GM19395 (cell line): Measurements from ENCODE around the gene PCSK9.
"Not testable (repeated sequence)": the region's sequence is repeated elsewhere in the genome, so short reads cannot be mapped to it uniquely, and the experiment has no call there.

Source experiments
- ATAC-seq: cut with Tn5 transposase; IDR thresholded peaks from one replicate; pipeline ENCODE4 v1.9.1; 2021; ENCODE audit warnings: mild to moderate bottlenecking, moderate library complexity; ENCODE audit not compliant: unreplicated experiment

Gene PCSK9

DNA sequence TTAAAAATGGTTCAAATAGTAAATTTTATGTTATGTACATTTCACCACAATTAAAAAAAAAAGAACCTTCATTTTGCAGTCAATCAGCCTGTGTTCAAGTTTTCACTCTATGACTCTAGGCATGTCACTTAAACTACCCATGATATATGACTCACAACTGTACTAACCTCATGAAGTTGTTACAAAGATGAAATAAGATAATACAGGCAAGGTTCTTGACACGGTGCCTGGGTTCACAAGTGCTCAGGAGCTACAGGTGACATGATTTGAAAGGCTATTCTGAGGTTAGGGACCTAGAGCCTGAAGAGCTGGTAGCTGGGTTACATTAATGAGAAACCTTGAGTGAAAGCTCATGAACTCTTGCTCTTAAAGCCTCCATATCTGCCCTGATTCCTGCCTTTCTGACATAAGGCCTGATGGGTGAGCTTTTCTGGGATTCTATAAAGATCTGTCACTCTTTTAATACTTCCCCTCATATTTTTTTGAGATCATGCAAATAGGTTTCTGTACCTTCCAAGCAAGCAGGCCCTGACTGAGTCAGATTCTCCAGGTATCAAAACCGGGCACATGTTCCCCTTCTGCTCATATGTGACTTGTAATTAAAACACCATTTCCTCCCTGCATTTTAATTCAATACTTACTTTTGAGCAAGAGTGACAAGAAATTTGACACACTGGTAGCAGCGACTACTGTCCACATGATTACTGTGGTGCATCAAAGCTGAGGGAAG, 34.0 kb downstream of the PCSK9 start:
- ATAC-seq = peak; percentile 79

DNA sequence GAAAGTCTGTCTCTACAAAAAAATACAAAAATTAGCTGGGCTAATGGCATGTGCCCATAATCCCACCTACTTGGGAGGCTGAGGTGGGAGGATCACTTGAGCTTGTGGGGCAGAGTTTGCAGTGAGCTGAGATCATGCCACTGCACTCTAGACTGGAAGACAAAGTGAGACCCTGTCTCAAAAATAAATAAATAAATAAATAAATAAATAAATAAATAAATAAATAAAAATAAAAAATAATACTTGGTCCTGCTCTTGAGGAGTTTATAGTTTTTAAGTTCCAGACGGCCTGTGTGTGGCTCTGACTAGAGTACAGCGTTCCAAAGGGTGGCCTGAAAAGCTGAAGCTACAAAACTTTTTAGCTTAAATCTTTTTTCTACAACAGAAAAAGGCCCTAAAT, 35.1 kb downstream of the PCSK9 start:
- ATAC-seq = no peak

DNA sequence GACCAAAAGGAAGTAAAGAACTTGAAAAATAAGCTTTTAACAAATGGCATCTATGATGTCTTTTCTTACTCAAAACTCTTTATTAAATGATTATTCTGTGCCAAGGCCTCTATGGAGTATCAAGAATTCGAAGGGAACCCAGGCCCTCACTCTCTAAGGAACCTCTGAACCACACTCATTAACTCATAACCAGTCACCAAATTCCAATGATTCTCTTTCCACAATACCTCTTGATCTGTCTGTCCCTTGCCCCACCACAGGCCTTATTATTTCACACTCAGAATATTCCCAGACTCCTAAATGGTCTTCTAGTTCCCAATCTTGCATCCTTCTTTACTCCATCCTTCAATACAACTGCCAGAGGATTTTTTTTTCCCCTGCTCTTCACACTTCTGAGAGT, 37.0 kb downstream of the PCSK9 start:
- no peak for ATAC-seq

DNA sequence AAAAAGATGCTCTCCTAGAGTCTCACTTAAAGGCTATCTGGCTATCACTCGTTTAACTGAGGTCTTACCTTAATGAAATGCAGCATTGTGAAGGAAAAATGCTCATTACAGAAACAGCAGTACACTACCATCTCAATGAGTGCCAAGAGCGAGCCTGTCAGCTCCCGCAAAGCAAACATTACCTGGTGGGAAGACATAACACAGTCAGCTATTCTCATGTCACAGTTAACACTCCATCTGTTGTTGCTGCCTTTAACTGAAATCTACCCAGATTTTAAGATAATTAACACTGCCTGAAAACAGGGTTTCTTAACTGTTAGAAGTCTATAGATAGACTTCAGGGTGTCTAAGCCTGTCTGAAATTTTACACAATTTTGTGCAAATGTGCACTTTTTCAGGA, 39.1 kb downstream of the PCSK9 start:
- ATAC-seq = no peak

DNA sequence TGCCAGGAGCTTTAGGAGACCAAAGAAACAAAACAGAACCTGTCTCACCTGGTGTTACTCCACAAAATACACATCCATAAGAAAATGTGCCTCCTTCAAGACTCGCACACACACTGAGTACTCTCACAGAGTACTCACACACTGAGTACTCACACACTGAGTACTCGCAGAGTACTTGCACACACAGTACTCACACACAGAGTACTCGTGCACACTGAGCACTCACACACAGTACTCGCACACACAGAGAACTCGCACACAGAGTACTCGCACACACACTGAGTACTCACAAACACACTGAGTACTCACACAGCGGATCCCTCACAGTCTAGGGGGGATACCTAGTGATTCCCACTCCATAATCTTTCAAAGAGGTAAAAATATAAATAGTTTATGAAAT, 40.3 kb downstream of the PCSK9 start:
- no peak for ATAC-seq

DNA sequence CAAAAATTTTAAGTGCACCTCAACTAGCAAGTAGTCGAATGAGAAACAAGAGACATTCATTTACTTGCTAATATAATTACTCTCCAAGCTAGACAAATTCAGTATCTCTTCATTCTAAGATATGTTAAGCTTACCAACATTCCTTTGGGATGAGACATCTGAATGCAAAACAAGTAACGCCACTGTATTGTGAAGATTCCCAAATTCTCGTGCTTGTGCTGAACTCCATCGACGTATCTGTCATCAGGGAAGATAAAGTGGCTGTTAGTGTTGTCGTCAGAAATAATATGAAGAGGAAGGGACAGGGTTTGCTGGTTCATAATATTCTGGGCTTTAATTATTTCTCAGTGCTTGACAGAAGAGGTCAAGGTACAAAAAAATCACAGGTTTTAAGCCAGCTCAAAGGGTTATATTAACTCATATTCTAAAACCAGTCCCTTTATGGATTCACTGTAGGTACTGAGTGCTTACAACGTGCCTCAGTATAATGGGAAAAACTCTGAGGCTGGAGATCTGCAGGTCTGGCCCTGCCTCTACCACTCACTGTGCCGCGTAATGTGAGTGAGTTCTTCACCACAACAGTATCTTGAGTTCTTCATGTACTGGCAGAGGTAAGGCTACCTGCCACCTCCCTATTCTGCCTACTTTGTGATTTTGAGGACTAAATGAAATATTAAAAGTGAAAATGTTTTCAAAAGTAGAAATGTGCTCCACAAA, 42.0 kb downstream of the PCSK9 start:
- no peak for ATAC-seq

DNA sequence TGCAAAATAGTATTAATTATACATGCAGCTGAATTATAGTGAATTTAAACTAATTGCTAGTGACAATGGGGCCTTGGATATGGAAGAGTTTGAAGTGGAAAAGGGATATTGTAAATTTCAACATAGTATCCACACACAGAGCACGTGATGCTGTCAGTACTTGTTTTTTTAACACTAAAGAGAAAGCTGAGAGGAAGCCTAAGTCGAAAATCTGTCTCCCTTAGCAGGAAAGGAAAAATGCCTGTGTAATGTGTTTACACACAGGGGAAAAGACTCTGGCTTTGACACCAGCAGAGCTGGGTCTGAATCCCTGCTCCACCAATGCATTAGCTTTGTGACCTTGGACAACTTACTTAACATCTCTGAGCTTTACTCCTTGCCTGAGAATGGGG, 42.6 kb downstream of the PCSK9 start:
- no peak for ATAC-seq

DNA sequence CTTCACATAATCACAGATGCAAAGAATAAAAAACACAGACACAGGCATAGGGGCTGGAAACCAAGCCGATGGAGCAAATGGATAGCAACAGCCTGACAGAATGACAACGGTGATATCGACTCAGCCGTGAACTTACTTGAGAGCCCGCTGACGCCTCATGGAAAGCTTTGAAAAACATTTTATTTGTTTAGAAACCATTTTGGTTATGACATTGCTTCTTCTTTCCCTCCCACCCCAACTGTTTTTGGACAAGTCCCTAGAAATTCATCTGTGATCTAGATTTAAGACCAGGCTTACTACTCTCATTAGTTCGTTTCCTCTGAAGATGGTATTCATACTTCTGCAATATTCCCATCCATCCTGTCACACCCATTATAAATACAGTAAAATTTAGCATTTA, 44.9 kb downstream of the PCSK9 start:
- ATAC-seq = no peak

DNA sequence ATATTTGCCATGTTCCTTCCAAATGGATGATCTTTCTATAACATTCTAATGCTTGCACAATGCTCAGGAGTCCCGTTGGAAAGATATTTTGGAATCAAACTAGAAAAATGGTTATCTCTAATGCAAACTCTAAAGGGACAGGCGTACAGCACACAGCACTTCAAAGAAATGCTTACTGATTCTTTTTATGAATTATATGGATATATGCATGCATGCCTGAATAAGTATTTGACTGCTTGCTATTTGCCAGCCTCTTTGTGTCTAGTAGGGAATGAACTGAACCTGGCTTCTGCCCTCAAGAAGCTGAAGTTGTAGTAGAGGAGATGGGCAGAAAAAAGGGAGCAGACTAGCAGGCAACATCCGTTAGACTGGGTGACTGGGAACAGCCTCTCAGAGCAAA, 48.1 kb downstream of the PCSK9 start:
- no peak for ATAC-seq

DNA sequence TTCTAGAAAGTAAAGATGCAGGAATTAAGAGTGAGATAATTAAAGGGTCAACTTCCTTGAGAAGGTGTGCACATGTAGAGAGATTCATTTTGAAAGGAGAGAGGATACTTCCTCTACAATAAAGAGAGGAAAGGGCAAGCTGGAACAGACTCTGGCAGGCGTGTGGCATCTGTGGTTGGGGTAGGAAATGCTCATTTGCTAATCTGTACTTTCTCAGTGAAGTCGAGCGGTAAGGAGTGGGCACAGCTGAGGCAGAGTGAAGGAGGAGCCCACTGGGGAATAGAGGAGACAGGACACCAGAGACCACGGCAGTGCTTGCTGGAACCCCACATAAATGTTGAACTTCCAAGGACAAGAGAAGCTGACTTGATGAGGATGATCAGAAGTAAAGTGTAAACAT, 49.1 kb downstream of the PCSK9 start:
- no peak for ATAC-seq

DNA sequence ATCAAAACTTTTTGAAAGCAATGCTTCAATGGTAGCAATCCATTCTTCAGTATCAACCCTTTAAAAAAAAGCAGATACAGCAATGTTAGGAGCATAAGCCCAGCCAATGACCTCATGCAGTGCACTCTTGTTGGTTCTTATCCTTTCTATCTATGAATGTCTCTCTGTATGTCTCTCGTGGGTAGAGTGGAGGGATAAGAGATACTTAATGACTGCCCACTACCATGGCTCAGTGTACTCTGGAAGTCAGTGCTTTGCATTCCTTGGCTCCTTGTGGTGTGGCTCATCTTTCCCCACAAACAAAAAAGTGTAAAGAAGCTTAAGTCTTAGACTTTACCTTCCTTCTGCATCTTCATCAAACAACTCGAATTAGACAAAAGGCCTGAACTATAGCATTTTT, 50.3 kb downstream of the PCSK9 start:
- ATAC-seq = no peak

DNA sequence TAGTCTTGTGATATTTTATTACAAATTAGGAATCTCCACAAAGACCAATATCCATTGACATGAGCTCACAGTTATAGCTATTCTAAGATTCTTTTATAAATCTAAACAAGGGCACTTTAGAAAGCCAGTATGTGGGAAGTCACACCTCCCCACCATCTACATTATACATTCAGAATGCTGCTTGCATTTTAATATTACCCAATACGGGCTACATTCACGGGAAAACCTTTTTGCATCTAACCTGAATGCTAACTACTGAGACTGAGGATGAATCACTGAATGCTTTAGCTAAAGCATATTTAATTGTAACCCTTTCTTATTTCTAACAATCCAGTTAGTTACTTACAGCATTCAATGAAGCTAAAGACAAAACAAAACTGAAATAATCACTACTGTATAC, 53.1 kb downstream of the PCSK9 start:
- no peak for ATAC-seq

DNA sequence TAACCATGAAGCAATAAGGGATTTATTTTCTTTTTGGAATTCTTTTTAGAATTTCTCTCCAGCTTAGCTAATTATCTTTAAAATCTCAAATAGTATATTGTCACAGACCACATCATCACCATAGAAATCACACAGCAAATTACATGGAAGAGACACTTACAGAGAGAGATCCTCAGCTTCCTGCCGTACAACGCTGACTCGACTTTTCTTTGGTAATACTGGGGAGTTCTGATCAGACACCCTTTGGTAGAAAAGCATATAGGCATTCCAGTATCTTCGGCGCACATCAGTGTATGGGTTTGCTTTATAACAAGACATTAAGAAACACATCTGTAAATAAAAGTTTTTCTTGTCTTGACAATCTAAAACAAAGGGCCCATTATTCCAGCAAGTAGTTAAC, 55.7 kb downstream of the PCSK9 start:
- no peak for ATAC-seq

DNA sequence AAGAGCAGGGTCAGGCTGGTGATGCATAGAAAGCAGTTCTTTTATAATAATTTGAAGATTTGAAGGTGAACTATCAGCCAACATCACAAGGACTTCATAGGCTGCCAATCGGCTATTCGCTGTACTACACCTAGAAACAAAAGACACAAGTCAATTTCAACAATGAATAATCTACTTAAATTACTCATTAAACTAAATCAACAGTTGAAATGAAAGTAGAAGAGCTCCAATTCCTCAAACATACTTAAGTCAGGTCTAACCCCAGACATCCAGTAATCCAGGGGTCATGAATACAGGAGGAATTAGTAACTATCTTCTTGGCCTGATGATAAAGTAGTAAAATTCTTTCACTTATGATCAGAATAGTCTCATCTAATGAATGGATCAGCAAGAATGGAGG, 64.5 kb downstream of the PCSK9 start:
- ATAC-seq = no peak

DNA sequence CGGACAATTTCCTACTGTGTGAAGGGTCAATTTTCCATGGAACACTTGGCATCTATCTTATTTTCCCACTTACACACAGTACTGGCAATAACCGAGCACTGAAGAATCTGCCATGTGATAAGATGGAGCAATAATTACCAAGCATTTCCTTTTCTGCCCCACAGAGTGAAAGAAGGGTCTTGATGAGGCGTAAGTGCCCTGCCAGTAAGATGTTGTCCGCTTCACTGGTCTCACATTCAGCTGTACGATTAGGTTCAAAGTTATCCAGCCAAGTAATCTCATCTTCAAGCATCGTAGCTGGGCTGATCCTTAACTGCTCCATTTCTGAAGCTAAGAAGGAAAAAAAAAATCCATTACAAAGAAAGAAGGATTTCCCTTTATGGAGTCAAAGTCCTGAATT, 67.8 kb downstream of the PCSK9 start:
- ATAC-seq = no peak

DNA sequence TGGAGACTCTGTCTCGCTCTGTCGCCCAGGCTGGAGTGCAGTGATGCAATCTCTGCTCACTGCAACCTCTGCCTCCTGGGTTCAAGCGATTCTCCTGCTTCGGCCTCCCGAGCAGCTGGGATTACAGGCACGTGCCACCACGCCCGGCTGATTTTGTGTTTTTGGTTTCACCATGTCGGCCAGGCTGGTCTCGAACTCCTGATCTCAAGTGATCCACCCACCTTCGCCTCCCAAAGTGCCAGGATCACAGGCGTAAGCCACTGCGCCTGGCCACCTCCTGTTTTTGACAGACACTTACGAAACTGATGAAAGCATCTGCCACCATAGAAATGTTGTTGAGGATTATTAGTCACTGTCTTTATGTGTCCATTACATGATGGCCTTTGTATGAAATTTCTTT, 69.7 kb downstream of the PCSK9 start:
- ATAC-seq = not testable (repeated sequence)
